Transverse colon (tissue), 4 donors: ENCODE data around the gene SLC39A8. TPM values are rescaled to one million over a fixed set of nuclear protein-coding genes. Genes with fewer than 3 reads are reported as not detected.
"Not testable (repeated sequence)": the region's sequence is repeated elsewhere in the genome, so short reads cannot be mapped to it uniquely, and the experiment has no call there.

Experiments
- DNase-seq: peaks from one replicate; pipeline ENCODE4 v3.0.0-alpha.2; 2019
- H3K27ac ChIP-seq, 4 donors: fragments of 200-600 bp; sonication (generic); 2 replicates each; pipeline ENCODE4 v1.5.1; 2016 to 2018; ENCODE audit warnings: inconsistent platforms in 4 of 4
- H3K27me3 ChIP-seq: fragments of 200-600 bp; sonication (generic); 2 replicates; pipeline ENCODE4 v1.5.1; 2017; ENCODE audit warnings: inconsistent platforms
- H3K36me3 ChIP-seq, 4 donors: fragments of 200-600 bp; sonication (generic); 2 replicates each; pipeline ENCODE4 v1.5.1; 2017 to 2019; ENCODE audit warnings: inconsistent platforms in 4 of 4
- H3K4me1 ChIP-seq, 4 donors: fragments of 200-600 bp; sonication (generic); 2 replicates each; pipeline ENCODE4 v1.5.1; 2017 to 2020; ENCODE audit warnings: inconsistent platforms in 4 of 4
- H3K4me3 ChIP-seq, 4 donors: fragments of 200-600 bp; sonication (generic); 1 replicate in 1 of 4; 2 replicates in 3 of 4; pipeline versions ENCODE4 v1.5.1 to v1.6.1; 2017 to 2019; ENCODE audit warnings: inconsistent platforms in 4 of 4
- H3K9me3 ChIP-seq, 2 donors: fragments of 200-600 bp; sonication (generic); 2 replicates each; pipeline ENCODE4 v1.5.1; 2017 to 2019; ENCODE audit warnings: inconsistent platforms in 2 of 2
- EP300 ChIP-seq: sonication (generic); formaldehyde crosslinking; IDR thresholded peaks from one replicate; pipeline ENCODE4 v1.6.1; 2017; ENCODE audit warnings: antibody characterized with exemption, low read depth
- POLR2A ChIP-seq: fragments of 450-650 bp; IDR thresholded peaks from one replicate; pipeline ENCODE4 v1.6.1; 2016; ENCODE audit warnings: antibody characterized with exemption, mild to moderate bottlenecking, moderate library complexity
- POLR2AphosphoS5 ChIP-seq, 3 donors: sonication (generic); formaldehyde crosslinking; IDR thresholded peaks; one replicate each; pipeline ENCODE4 v1.6.1; 2016; ENCODE audit warnings: antibody characterized with exemption in 3 of 3
- WGBS, 2 donors: methylation state at CpG; one replicate each; pipeline ENCODE4 v1.1.5; 2018; ENCODE audit warnings: low coverage in 1 of 2; 5-methylcytosine and 5-hydroxymethylcytosine counted together
- in situ Hi-C, 4 donors: fragments of 200-750 bp; cut with MboI; loops; one replicate each; pipeline versions ENCODE4 v1.15.0 to v1.15.1; 2017; ENCODE audit warnings: low sequenced_read_pairs in 3 of 4, low pct_ligation_motif_present in 1 of 4, low pct_unique_long_range_greater_than_20kb in 1 of 4
- intact Hi-C: fragments of 100-400 bp; cut with DNase I; formaldehyde crosslinking; loops from one replicate; pipeline ENCODE4 v1.15.1; 2023; ENCODE audit warnings: low total_unique reads
- total RNA-seq, 4 donors: library from RNA; depleted of rRNA; stranded (reverse); fragments of >200 nt; gene quantifications; one replicate each; pipeline ENCODE4 v1.1.0, GENCODE V29; 2016
- TF ChIP-seq, protein P1 (sequence below), 5 experiments: fragments of 200-600 bp in 3 of 5; fragments of 450-650 bp in 2 of 5; sonication (generic) in 3 of 5; IDR thresholded peaks; 1 replicate in 2 of 5; 2 replicates in 3 of 5; pipeline ENCODE4 v1.5.1; 2016 to 2017; ENCODE audit warnings: antibody characterized with exemption in 5 of 5, inconsistent platforms in 3 of 5, mild to moderate bottlenecking in 2 of 5, moderate library complexity in 1 of 5

Gene SLC39A8
- total RNA-seq, 4 donors from 2014 or later, result 21.7 to 83.8 (median 42.6) TPM

DNA sequence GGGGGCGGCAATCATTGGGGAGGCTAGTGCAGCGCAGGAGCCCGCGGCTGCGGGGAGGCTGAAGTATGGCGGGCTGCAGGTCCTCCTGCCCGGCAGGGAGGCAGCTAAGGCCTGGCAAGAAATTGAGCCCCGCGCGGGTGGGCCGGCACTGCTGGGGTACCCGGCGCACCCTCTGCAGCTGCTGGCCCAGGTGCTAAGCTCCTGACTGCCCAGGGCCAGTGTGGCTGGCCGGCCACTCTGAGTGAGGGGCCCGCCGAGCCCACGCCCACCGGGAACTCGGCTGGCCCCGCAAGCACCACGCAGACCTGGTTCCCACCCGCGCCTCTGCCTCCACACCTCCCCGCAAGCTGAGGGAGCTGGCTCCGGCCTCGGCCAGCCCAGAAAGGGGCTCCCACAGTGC is 94.9 kb downstream of the SLC39A8 start:
- intact Hi-C loops, result no loop called here
- TF ChIP-seq POLR2A (no peak), POLR2AphosphoS5 (IDR thresholded peaks at IDR 0.05) (no peak), EP300 (no peak)
- TF ChIP-seq, protein P1, sequence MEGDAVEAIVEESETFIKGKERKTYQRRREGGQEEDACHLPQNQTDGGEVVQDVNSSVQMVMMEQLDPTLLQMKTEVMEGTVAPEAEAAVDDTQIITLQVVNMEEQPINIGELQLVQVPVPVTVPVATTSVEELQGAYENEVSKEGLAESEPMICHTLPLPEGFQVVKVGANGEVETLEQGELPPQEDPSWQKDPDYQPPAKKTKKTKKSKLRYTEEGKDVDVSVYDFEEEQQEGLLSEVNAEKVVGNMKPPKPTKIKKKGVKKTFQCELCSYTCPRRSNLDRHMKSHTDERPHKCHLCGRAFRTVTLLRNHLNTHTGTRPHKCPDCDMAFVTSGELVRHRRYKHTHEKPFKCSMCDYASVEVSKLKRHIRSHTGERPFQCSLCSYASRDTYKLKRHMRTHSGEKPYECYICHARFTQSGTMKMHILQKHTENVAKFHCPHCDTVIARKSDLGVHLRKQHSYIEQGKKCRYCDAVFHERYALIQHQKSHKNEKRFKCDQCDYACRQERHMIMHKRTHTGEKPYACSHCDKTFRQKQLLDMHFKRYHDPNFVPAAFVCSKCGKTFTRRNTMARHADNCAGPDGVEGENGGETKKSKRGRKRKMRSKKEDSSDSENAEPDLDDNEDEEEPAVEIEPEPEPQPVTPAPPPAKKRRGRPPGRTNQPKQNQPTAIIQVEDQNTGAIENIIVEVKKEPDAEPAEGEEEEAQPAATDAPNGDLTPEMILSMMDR (IDR thresholded peaks at IDR 0.05), result no peak
- no peak for DNase-seq

GRCh38 chr4:102247041-102247440 is 98.2 kb downstream of the SLC39A8 start:
- Histone ChIP-seq H3K36me3 (no peaks in the 10 kb centered on the region), H3K4me1 (no peaks in the 10 kb centered on the region), H3K27ac (no peak overlapping the region), H3K27me3 (no peaks in the 10 kb centered on the region), H3K4me3 (no peak overlapping the region), H3K9me3 (no peaks in the 10 kb centered on the region)
- TF ChIP-seq, protein P1 (IDR thresholded peaks at IDR 0.05), result no peak
- TF ChIP-seq EP300, result no peak
- TF ChIP-seq POLR2AphosphoS5 (IDR thresholded peaks at IDR 0.05), result no peak
- TF ChIP-seq POLR2A, result no peak
- no peak for DNase-seq
- intact Hi-C loops (no loop called here), in situ Hi-C loops (no loop called here)
- 67 to 83% methylated on average over 1 of the region's 1 CpG for WGBS, 2 donors

More for the DNA sequence above, 94.9 kb downstream of the SLC39A8 start:
- Histone ChIP-seq H3K27ac (no peak overlapping the region), H3K4me3 (no peak overlapping the region), H3K36me3 (no peaks in the 10 kb centered on the region), H3K4me1 (no peaks in the 10 kb centered on the region), H3K27me3 (no peaks in the 10 kb centered on the region), H3K9me3 (no peaks in the 10 kb centered on the region)
- in situ Hi-C loops, result no loop called here
- 88% methylated on average over 25 of the region's 26 CpGs; no CpG with 5 or more reads in 1 of the 2 donors for WGBS, 2 donors

GRCh38 chr4:102246416-102246815 is 98.9 kb downstream of the SLC39A8 start:
- Histone ChIP-seq H3K9me3 (no peaks in the 10 kb centered on the region), H3K36me3 (no peaks in the 10 kb centered on the region), H3K27ac (no peak overlapping the region), H3K4me1 (no peaks in the 10 kb centered on the region), H3K27me3 (no peaks in the 10 kb centered on the region), H3K4me3 (no peak overlapping the region)
- in situ Hi-C loops, result no loop called here
- DNase-seq, result no peak
- 54 to 66% methylated on average over 4 of the region's 4 CpGs for WGBS, 2 donors
- intact Hi-C loops, result no loop called here
- TF ChIP-seq EP300 (no peak), POLR2AphosphoS5 (IDR thresholded peaks at IDR 0.05) (no peak), POLR2A (no peak)
- TF ChIP-seq, protein P1 (IDR thresholded peaks at IDR 0.05), result no peak

DNA sequence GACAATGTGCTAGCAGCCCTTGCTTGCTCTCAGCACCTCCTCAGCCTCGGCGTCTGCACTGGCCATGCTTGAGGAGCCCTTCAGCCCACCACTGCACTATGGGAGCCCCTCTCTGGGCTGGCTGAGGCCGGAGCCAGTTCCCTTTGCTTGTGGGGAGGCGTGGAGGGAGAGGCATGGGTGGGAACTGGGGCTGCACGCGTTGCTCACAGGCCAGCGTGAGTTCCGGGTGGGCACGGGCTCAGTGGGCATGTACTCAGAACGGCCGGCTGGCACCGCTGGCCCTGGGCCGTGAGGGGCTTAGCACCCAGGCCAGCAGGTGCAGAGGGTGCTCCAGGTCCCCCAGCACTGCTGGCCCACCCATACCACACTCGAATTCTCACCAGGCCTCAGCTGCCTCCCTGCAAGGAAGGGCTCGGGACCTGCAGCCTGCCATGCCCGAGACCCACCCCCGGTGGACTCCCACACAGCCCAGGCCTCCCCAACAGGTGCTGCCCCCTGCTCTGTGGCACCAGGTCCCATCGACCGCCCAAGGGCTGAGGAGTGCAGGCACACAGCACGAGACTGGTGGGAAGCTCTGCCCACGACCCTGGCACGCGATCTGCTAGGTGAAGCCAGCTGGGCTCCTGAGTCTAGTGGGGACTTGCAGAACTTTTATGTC is 100.3 kb downstream of the SLC39A8 start:
- Histone ChIP-seq H3K36me3 (no peaks in the 10 kb centered on the region), H3K27me3 (no peaks in the 10 kb centered on the region), H3K4me3 (no peak overlapping the region), H3K4me1 (no peaks in the 10 kb centered on the region), H3K9me3 (no peaks in the 10 kb centered on the region), H3K27ac (no peak overlapping the region)
- DNase-seq, result no peak
- WGBS, 2 donors, result 88% methylated on average over 23 of the region's 23 CpGs; no CpG with 5 or more reads in 1 of the 2 donors
- intact Hi-C loops, result loop anchor here (2.0 kb wide), 1 partner anchor 30 kb away; no protein-coding TSS in a partner anchor
- no peak for TF ChIP-seq POLR2AphosphoS5 (IDR thresholded peaks at IDR 0.05)
- no peak for TF ChIP-seq EP300
- TF ChIP-seq, protein P1 (IDR thresholded peaks at IDR 0.05), result no peak
- no peak for TF ChIP-seq POLR2A
- in situ Hi-C loops, result no loop called here

- H3K9me3 ChIP-seq, H3K36me3 ChIP-seq, H3K27me3 ChIP-seq, H3K4me3 ChIP-seq, in situ Hi-C loops, intact Hi-C loops, DNase-seq, H3K4me1 ChIP-seq, H3K27ac ChIP-seq: not testable (repeated sequence)
- WGBS, 2 donors, result 70 to 72% methylated on average over 4 to 5 of the region's 5 CpGs
Observed at GRCh38 chr4:102243296-102243695, 102.0 kb downstream of the SLC39A8 start.
